GM21825 (cell line): ENCODE measurements around the gene CFAP221.

Source experiments
- ATAC-seq: cut with Tn5 transposase; IDR thresholded peaks from one replicate; pipeline ENCODE4 v1.9.1; 2021; ENCODE audit warnings: mild to moderate bottlenecking, moderate library complexity; ENCODE audit not compliant: unreplicated experiment

Gene CFAP221

GRCh38 chr2:119694845-119695521, 150.7 kb downstream of the CFAP221 start:
- no peak for ATAC-seq

GRCh38 chr2:119696005-119696404, 151.8 kb downstream of the CFAP221 start:
- ATAC-seq, result no peak

DNA sequence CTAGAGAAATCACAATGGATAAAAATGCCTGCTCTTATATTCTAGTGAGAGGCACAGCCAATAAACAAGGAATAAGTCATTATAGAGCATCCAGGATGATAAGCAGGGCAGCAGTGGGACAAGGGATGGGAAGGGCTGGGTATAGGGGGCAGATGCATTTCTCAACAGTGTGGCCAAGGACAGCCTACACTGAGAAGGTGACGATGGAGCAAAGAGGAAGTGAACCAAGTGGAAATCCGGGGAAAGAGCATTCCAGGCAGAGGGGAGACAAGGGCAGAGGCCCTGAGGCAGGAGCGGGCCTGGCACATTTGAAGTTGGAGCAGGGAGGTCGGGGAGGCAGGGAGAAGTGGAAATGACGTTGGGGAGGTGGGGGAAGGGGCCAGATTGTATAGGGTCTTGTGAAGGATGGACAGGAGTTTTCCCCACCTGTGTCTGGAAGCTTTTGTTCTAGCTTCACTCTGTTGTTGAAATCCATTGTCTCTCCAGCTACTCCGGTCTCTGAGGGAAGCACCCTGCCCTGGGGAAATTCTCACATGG, 152.3 kb downstream of the CFAP221 start:
- ATAC-seq, result no peak

DNA sequence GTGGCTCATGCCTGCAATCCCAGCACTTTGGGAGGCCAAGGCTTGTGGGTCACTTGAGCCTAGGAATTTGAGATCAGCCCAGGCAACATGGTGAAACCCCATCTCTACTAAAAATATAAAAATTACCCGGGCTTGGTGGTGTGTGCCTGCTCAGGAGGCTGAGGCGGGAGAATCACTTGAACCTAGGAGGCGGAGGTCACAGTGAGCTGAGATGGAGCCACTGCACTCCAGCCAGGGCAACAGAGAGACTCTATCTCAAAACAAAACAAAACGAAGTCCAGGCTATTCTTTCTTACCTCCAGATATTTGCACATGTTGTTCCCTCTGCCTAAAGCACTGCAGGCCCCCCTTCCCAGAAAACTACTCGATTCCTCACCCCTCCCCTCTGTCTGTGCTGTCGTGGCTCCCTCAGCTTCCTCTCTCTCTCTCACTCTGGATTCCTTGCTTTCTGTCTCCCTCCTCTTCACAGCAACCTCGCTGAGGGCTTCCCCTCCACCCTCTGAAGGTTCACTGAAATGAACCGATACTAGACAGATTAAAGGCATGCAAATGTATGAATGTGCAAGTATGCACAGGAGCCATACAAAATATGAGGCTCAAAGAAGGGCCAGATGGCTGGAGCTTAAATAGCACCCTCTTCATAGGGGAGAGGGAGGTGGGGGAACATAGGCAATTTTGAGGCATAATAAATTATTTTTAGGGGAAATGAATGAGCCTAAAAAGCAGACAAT, 153.2 kb downstream of the CFAP221 start:
- ATAC-seq, result peak; percentile 80

- ATAC-seq, result no peak
These were observed 154.0 kb downstream of the CFAP221 start for GRCh38 chr2:119698246-119698645.

- no peak for ATAC-seq
These were observed 154.9 kb downstream of the CFAP221 start for GRCh38 chr2:119699016-119699606.

DNA sequence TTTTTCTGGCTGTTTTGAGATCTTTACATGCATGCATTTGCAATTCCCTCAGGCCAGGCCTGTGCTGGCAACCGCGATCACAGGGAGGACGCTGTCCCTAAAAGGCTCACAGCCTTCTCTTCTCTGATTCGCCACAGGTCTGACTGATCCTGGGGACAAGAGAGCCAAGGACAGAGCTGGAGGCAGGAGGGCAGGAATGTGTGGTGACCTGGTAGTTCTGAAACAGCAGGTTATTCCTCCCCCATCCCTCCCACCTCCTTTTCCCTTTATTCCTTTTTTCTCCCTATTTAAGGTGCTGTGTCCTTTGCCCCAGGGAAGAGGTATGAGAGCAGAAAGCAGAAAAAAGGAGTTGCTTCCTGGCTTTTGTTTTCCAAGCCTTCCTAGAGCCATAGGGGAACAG, 156.6 kb downstream of the CFAP221 start:
- ATAC-seq, result no peak

DNA sequence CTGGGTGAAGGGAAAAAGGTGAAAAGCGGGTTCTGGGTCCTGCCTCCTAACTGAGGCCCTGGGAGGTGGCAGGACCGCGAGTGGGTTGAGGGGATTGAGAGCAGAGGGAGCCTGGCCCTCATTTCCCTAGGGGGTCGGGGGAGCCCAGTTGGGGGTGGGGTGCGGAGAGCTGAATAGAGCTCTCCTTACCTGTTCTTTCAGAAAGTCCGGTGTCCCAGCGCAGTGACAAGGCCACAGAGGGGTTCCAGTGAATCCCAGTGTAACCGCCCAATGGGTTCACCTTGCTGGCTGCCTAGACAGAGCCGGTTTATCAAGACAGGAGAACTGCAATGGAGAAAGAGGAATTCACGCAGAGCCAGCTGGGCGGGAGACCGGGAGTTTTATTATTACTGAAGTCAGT, 157.1 kb downstream of the CFAP221 start:
- ATAC-seq, result no peak

GRCh38 chr2:119702203-119702917, 158.1 kb downstream of the CFAP221 start:
- ATAC-seq, result no peak

GRCh38 chr2:119702918-119703401, 158.7 kb downstream of the CFAP221 start:
- peak; percentile 85 for ATAC-seq

DNA sequence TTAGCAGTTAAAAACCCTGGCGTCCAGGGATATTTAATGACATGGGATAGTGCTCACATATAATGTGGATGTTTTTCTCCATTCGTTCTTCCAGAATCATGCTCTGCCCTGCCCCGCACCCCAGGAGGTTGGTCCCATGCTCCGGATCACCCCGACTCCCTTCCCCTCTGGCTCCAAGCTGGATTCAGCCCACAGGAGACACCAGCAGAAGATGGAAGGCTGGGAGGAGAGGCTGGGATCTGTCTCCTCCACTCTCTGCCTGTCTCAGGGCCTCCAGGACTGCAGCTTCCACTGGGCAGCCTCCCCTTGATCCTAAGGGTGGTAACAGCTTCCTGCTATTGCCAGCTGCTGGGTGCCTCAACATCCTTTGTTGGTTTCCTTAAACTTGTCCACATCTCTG, 159.3 kb downstream of the CFAP221 start:
- no peak for ATAC-seq

- ATAC-seq, result no peak
These were observed 160.4 kb downstream of the CFAP221 start for GRCh38 chr2:119704670-119705120.

- no peak for ATAC-seq
These were observed 162.0 kb downstream of the CFAP221 start for GRCh38 chr2:119706221-119706620.
